Right renal cortex interstitium (tissue), 3 donors: ENCODE data around the gene CRYBG3. TPM values are rescaled to one million over a fixed set of nuclear protein-coding genes. Genes with fewer than 3 reads are reported as not detected.

Experiments
- DNase-seq, 3 donors: peaks; one replicate each; pipeline ENCODE4 v3.0.0-alpha.2; 2013; ENCODE audit warnings: low read depth in 3 of 3, low spot score in 2 of 3
- polyA plus RNA-seq, 3 donors: library from polyadenylated mRNA; unstranded; fragments of 120-200 nt; gene quantifications; one replicate each; pipeline ENCODE4 v1.2.1, GENCODE V29; 2013; ENCODE audit not compliant: insufficient read length in 3 of 3

CRYBG3 gene
- polyA plus RNA-seq, 3 donors = 25.1 to 26.2 (median 25.7) TPM

GRCh38 chr3:97938444-97938843 is 116.6 kb downstream of the CRYBG3 start:
- no peak for DNase-seq

DNA sequence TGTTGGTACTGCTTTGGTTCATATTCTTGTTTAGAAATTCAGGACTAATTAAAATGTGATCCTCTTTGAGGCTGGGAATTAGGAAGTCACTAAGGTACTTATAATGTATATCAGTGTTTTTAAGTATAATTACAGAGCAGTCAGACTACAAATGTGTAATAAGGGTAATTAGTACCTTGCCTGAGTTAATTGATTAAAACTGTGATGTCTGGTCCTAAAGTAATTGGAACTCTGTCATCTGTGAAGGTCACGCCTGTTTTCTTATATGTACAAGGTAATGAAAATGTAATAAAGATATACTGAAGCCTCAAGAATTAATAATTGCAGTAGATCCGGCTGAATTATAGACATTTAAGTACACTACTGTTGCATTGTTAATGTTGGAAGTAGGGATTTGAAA is 117.6 kb downstream of the CRYBG3 start:
- DNase-seq = no peak

DNA sequence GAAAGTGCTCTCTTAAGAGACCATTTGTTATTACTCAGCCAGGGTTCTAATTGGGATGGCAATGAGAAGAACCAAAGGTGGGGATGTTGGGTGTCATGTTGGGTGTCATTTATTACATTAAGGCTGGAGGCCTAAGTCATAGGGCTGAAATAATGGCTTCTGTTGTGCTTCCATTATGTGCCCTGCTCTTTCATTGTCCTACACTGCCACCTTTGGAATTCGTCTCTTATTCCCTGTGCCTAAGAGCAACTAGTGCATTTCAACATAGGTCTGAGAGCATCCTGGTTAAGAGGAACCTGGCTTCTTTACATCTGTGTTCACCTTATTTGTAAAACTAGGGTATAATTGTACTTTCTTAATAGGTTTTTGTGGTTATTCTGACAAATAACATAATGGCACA is 118.2 kb downstream of the CRYBG3 start:
- no peak for DNase-seq

DNA sequence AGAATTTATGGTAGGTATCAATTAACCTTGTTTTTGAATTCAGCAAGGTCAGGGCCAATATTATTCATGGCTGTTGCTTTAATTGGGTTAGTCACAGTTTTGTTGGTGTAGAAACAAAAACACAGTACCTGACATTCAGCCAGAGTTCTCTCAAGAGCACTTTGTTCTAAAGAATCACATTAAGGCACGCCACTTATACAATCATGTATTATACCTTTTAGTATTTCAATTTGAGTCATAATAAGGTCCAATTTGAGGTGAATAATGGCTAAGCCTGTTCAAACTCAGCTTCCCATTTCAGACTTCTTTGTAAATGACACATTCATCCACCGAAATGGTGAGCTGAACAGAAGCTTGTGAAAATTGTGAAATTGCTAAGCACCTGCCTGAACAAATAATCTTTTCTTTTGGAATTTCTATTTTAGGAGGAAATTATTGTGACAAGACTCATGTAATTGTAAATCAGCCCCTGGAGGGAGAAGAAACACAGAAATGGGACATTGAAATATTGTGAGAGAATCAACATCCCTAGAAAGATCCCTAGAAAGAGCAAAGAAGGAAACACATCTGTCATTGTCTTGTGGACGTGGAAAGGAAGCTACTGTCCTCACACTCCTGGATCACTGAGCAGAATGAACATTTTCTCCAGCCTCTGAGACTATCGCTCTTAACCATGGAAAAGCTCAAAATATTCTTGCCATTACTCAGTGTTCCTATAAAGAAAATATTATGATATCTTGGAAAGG is 121.2 kb downstream of the CRYBG3 start:
- DNase-seq = no peak

- DNase-seq = no peak
Measured at GRCh38 chr3:97948351-97949109, 126.7 kb downstream of the CRYBG3 start.

GRCh38 chr3:97949110-97949485 is 127.3 kb downstream of the CRYBG3 start:
- DNase-seq = no peak

DNA sequence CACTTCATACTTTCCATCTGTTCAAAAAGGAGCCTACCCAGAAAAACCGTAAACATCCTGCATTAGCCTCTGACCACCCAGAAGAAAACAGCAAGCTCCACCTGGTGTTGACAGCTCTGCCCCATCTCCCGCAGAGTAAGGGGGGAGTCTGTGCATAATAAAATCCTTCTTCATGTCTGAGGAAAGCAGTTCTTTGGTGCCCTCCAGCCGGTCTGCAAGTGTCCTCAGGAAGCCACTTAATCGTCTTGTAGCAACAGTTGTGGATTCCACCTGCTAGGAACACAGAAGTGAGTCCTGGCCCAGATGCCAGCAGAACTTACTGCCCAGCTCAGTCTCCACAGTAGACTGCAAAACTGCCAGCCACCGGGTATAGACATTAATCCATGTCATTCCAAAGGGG is 127.9 kb downstream of the CRYBG3 start:
- DNase-seq = no peak

GRCh38 chr3:97950360-97950759 is 128.5 kb downstream of the CRYBG3 start:
- DNase-seq = no peak

GRCh38 chr3:97952280-97952679 is 130.5 kb downstream of the CRYBG3 start:
- no peak for DNase-seq

- DNase-seq = no peak
Measured at GRCh38 chr3:97952872-97953271, 131.1 kb downstream of the CRYBG3 start.

DNA sequence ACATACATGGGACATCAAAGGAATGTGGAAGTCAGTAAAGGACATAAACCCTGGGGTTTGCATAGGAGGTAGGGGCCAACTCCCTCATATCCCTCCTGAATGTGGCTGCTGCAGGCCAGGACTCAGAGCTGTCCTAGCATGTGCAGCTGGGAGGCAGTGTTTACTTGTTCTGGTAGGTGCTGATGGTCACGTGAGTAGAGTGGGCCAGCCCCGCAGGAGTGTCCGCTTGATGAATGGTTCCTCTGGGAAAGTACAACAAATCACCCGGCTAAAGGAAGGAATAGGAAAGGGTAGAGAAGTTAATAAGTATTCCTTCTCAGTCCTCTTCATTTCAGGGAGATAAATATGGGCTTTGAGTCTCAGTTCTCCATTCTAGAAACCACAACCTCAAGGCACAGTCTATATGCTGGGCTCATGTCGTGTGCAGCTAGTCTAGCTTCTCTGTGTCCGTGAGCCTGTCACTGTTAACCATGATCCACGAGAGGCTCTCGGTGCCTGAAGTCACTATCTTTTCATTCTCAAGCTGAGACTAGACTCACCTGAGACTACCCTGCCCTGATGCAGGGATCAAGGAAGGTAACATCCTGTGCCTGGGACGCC is 132.5 kb downstream of the CRYBG3 start:
- DNase-seq = no peak

- no peak for DNase-seq
Measured at GRCh38 chr3:97956051-97956450, 134.2 kb downstream of the CRYBG3 start.

GRCh38 chr3:97957617-97958311 is 136.0 kb downstream of the CRYBG3 start:
- no peak for DNase-seq

GRCh38 chr3:97958396-97958795 is 136.6 kb downstream of the CRYBG3 start:
- DNase-seq = no peak

- DNase-seq = no peak
Measured at GRCh38 chr3:97958796-97959195, 137.0 kb downstream of the CRYBG3 start.

GRCh38 chr3:97959872-97960271 is 138.1 kb downstream of the CRYBG3 start:
- no peak for DNase-seq

DNA sequence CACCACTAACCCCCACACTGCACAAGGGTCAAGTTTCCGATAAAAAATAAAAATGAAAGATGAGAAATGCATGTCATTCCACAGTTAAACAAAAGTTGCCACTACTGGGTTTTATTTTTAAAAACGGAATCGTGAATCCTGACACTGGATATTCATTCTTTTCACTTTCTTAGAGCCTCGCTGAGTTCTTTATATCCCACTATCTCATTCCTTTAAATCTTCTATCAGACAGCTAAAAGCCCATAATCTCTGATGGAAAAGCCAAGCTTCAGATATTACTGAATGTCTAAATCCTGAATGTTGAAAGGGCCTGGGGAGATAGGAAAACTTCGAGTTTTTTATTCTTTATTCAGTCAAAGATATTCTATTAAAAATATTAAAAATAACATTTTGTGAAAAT is 138.7 kb downstream of the CRYBG3 start:
- no peak for DNase-seq

- DNase-seq = no peak
Measured at GRCh38 chr3:97960993-97961766, 139.4 kb downstream of the CRYBG3 start.

DNA sequence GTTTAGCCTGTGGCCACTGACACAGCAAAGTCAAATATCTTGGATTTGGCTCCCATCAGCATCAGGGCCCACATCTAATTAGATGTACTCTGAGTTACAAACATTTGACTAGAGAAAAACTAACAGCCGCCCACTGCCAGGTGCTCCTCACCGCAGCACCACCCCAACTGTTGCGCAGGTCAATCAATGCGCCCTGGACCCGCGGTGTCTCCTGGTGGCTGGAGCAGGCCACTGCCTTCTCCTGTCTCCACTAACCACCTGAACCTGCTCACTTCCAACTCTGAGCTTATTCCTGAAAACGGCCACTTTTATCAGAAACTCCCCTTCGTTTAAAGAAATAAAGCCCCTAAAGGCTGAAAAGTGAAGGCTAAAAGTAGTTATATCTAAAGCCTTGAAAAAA is 146.2 kb downstream of the CRYBG3 start:
- no peak for DNase-seq

- DNase-seq = no peak
Measured at GRCh38 chr3:97968376-97968775, 146.6 kb downstream of the CRYBG3 start.

GRCh38 chr3:97969541-97969940 is 147.7 kb downstream of the CRYBG3 start:
- no peak for DNase-seq
